Mucosa of descending colon (tissue), 3 donors: ENCODE measurements around the gene ZRANB2. TPM values are rescaled to one million over a fixed set of nuclear protein-coding genes. Genes with fewer than 3 reads are reported as not detected.

Experiments
- ATAC-seq: fragments of 200-7000 bp; cut with Tn5 transposase; one replicate; pipeline ENCODE4 v1.9.1; 2020; ENCODE audit warnings: mild to moderate bottlenecking, moderate library complexity
- DNase-seq, 3 donors: peaks; one replicate each; pipeline ENCODE4 v3.0.0-alpha.2; 2020
- H3K36me3 ChIP-seq: fragments of 200-600 bp; one replicate; pipeline ENCODE4 v1.8.0; 2021; ENCODE audit warnings: low read depth, mild to moderate bottlenecking
- H3K4me1 ChIP-seq: fragments of 200-600 bp; one replicate; pipeline ENCODE4 v1.8.0; 2021; ENCODE audit warnings: low read depth, mild to moderate bottlenecking
- H3K4me3 ChIP-seq: fragments of 200-600 bp; one replicate; pipeline ENCODE4 v1.8.0; 2021; ENCODE audit warnings: mild to moderate bottlenecking
- H3K9me3 ChIP-seq: fragments of 200-600 bp; one replicate; pipeline ENCODE4 v1.8.0; 2021; ENCODE audit warnings: mild to moderate bottlenecking
- CTCF ChIP-seq: fragments of 200-600 bp; IDR thresholded peaks from one replicate; pipeline ENCODE4 v1.8.0; 2022; ENCODE audit warnings: antibody characterized with exemption, mild to moderate bottlenecking
- intact Hi-C, 2 donors: fragments of 100-400 bp; cut with DNase I in 1 of 2; cut with micrococcal nuclease in 1 of 2; formaldehyde crosslinking; loops; one replicate each; pipeline versions ENCODE4 v1.11.0 to v1.11.1; 2022; cut with DNase I, micrococcal nuclease
- total RNA-seq, 3 donors: library from RNA; stranded (reverse); fragmentation: NEBNext Ultra II Directional in 2 of 3; extraction: Animal tissue kit (Norgen Biotek cat#: 25700) in 2 of 3; gene quantifications; one replicate each; pipeline versions ENCODE4 v1.2.1 to v1.2.4, GENCODE V29; 2021 to 2023
- donor health status: DM: no; HTN: no; CAD: no; lungs with moderate emphysema.
- donor health status: DM: no; HTN: no; CAD: no.
- donor health status: DM: no; HTN: yes; CAD: no.

Gene ZRANB2
- total RNA-seq, 3 donors from 2014 or later: 74.8 to 108 (median 94.9) TPM

GRCh38 chr1:71089536-71090270, 8.9 kb upstream of the ZRANB2 start:
- H3K9me3 ChIP-seq: no peaks in the 10 kb centered on the region
- no peaks in the 10 kb centered on the region for H3K36me3 ChIP-seq
- peak in 1 of 3 donors; percentile 20 for DNase-seq
- H3K4me3 ChIP-seq: no peak overlapping the region
- ATAC-seq: no peak
- TF ChIP-seq CTCF: no peak
- H3K4me1 ChIP-seq: peaks cover 12% of the 10 kb centered on the region
- intact Hi-C loops: loop anchor here in 1 of 2 donors (10.0 kb wide), 1 partner anchor 435 kb away; no protein-coding TSS in a partner anchor

GRCh38 chr1:71088645-71089287, 7.9 kb upstream of the ZRANB2 start:
- H3K4me3 ChIP-seq: no peak overlapping the region
- intact Hi-C loops: no loop called here
- H3K9me3 ChIP-seq: no peaks in the 10 kb centered on the region
- peaks cover 12% of the 10 kb centered on the region for H3K4me1 ChIP-seq
- peak in 1 of 3 donors; percentile 60 for DNase-seq
- ATAC-seq: peak; percentile 95
- H3K36me3 ChIP-seq: no peaks in the 10 kb centered on the region
- TF ChIP-seq CTCF: no peak

- ATAC-seq: peak; percentile 61
Observed at GRCh38 chr1:71087713-71088112, 6.9 kb upstream of the ZRANB2 start.

GRCh38 chr1:71087060-71087459, 6.2 kb upstream of the ZRANB2 start:
- ATAC-seq (no peak), DNase-seq (no peak)
- H3K4me3 ChIP-seq: no peak overlapping the region
- no peaks in the 10 kb centered on the region for H3K36me3 ChIP-seq
- no peaks in the 10 kb centered on the region for H3K9me3 ChIP-seq
- intact Hi-C loops: no loop called here
- no peak for TF ChIP-seq CTCF
- H3K4me1 ChIP-seq: peaks cover 10% of the 10 kb centered on the region

More at GRCh38 chr1:71087713-71088112, 6.9 kb upstream of the ZRANB2 start:
- no peak overlapping the region for H3K4me3 ChIP-seq
- H3K4me1 ChIP-seq: peaks cover 12% of the 10 kb centered on the region
- no peak for TF ChIP-seq CTCF
- peak in 1 of 3 donors; percentile 60 for DNase-seq
- intact Hi-C loops: no loop called here
- no peaks in the 10 kb centered on the region for H3K36me3 ChIP-seq
- no peaks in the 10 kb centered on the region for H3K9me3 ChIP-seq

- Histone ChIP-seq H3K4me1 (peaks cover 9% of the 10 kb centered on the region), H3K36me3 (no peaks in the 10 kb centered on the region), H3K9me3 (no peaks in the 10 kb centered on the region), H3K4me3 (no peak overlapping the region)
- DNase-seq (no peak), ATAC-seq (no peak)
- intact Hi-C loops: no loop called here
- TF ChIP-seq CTCF: no peak
Observed at GRCh38 chr1:71086331-71086730, 5.5 kb upstream of the ZRANB2 start.
